GM12801 (cell line): Measurements from ENCODE around the gene KIF26A.

ENCODE experiments used
- TF ChIP-seq, protein P1 (sequence below): IDR thresholded peaks from one replicate; pipeline ENCODE4 v1.5.1; 2011; ENCODE audit warnings: control low read depth; ENCODE audit not compliant: insufficient read length; ENCODE audit errors: extremely low read depth

The KIF26A gene

DNA sequence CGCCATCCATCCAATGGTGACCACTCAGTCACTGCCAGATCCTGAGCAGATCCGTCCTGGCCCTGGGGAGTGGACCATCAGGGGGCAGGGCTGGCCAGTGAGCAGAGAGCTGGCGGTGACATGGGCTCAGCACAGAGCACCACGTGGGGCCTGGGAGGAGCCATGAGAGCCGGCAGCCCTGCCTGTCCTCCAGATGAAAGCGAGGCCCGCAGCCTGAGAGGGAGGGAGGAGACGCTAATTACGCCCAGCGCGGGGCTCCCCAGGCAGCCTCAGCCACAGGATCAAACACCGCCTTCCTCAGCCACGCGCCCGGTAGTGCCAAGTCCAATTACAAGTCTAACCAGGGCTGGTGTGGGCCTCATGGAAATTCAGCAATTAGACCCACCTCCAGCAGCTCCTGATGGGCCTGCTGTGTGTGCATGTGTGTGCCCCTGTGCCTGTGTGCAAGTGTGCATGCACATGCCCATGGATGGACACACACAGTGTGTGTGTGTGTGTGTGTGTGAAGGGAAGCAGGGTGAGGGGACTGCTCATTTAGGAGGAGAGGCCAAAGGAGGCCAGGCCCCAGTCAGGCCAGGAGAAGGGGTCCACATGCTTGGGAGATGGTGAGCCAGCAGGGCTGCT is 68.0 kb downstream of the KIF26A start:
- TF ChIP-seq, protein P1, sequence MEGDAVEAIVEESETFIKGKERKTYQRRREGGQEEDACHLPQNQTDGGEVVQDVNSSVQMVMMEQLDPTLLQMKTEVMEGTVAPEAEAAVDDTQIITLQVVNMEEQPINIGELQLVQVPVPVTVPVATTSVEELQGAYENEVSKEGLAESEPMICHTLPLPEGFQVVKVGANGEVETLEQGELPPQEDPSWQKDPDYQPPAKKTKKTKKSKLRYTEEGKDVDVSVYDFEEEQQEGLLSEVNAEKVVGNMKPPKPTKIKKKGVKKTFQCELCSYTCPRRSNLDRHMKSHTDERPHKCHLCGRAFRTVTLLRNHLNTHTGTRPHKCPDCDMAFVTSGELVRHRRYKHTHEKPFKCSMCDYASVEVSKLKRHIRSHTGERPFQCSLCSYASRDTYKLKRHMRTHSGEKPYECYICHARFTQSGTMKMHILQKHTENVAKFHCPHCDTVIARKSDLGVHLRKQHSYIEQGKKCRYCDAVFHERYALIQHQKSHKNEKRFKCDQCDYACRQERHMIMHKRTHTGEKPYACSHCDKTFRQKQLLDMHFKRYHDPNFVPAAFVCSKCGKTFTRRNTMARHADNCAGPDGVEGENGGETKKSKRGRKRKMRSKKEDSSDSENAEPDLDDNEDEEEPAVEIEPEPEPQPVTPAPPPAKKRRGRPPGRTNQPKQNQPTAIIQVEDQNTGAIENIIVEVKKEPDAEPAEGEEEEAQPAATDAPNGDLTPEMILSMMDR, result no peak

DNA sequence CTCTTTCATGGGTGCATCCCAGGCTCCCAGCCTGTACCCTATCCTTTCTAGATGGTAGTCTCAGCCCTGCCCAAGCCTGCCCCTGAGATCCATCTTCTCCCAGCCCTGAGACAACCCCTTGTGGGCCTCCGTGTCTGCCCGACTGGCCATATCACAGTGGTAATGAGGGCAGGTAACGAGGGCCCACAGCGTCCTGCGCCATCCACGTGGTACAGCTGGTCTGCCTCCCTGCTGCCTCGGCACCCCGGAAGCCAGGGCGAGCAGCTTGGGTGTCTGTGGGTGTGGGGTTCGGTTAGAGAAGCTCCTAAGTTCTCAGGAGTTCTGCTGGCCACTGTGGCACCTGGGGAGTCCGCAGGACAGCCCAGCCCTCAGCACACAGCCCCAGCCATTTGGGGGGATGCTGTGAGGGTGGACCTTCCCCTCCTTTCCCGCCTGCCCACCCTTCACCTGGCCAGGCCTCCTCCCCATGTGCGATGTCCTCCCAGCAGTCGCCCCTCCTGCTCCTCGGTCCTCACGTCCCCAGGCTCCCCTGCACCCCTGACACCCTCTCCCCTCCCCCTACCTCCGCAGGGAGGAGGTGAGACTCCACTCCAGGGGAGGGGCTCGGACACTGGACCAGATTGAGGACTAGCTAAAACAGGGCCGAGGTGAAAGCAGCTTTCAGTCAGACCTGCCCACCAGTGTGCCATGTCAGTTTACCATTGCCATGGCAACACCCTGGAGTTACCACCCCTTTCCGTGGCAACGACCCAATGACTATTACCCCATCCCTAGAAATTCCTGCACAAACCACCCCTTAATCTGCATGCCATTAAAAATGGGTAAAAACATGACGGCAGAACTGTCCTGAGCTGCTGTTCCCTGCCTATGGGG is 69.0 kb downstream of the KIF26A start:
- TF ChIP-seq, protein P1, result no peak

DNA sequence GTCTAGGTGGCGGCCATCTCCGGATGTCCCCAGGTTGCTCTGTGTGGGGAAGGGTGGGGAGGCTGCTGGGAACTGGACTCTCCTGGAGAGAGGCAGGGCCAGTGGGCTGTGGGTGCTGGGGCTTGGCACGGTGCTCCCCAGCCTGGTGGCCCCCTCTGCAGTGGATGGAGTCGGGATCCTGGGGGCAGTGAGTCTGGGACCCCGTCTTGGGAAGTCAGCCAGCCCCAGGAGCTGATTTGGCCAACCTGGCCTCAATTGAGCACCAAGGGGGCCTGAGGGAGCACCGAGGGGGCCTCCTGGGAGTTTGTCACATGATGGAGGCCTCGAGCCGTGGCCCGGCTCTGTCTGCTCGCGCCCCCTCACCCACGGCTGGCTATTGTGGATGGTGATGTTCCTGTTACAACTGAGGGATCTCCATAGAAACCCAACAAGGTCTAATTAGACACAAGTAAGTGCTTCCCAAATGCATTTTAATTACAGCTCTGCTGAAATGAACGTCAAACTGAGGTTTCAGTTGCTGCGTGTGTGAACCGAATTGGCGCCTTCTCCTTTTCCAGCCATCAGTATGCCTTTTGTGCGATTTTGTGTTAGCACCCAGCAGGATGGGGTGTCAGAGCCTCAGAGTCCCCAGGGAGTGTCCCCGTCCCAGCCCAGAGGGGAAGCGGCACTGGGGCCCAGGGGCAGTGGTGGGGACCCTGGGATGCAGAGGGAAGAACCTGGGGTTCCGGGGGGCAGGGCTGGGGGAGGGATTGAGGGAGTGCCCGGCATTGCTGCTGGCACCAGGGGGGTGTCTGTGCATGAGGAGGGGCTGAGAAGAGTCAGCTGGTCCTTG is 71.8 kb downstream of the KIF26A start:
- TF ChIP-seq, protein P1, result no peak

DNA sequence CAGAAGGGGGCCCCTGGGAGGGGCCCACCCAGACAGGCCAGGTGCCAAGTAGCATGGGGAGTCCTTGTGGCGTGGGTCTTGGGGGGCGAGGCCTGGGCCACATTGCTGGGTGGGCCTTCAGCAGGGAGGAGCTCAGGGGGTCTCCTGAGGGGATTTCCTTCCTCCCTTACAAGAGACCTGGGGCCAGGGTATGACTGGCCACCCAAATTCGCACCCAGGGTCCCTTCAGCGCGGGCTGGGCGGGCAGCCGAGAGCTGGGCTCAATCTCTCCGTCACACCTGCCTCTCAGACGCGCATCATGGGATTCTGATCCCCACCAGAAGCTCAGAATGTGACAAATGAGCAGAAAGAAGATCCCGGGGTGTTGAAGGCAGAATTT is 72.4 kb downstream of the KIF26A start:
- TF ChIP-seq, protein P1, result no peak

DNA sequence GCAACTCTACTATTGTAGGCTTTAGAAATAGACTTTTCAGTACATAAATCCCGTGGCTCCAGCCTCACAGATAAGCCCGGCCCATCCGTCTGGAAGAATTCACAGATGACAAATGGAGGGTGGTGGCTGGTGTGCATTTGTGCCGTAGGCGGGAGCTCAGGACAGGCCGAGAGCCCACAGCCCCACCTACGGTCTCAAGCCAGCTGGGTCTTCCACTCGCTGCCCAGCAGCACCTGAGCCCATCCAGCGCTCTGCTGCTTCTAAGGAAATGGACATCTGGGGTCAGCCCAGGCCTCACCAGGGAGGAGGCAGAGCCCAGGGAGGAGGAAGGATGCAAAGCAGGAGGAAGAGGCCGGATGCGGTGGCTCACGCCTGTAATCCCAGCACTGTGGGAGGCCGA is 72.8 kb downstream of the KIF26A start:
- TF ChIP-seq, protein P1, result no peak

DNA sequence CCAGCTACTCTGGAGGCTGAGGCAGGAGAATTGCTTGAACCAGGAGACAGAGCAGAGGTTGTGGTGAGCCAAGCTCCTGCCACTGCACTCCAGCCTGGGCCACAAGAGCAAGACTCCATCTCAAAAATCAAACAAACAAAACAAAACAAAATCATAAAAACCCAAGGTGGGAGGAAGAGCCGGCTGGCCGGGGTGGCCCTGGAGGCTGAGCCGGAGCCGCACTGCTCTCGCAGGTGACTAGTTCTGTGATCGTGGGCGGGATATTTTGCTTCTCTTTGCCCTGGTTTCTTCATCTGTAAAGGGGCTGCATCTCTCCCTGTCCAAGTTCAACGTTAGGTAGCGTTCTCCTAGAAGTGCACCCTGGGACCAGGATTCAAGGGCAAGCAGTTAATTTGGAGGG is 73.4 kb downstream of the KIF26A start:
- TF ChIP-seq, protein P1, result no peak

DNA sequence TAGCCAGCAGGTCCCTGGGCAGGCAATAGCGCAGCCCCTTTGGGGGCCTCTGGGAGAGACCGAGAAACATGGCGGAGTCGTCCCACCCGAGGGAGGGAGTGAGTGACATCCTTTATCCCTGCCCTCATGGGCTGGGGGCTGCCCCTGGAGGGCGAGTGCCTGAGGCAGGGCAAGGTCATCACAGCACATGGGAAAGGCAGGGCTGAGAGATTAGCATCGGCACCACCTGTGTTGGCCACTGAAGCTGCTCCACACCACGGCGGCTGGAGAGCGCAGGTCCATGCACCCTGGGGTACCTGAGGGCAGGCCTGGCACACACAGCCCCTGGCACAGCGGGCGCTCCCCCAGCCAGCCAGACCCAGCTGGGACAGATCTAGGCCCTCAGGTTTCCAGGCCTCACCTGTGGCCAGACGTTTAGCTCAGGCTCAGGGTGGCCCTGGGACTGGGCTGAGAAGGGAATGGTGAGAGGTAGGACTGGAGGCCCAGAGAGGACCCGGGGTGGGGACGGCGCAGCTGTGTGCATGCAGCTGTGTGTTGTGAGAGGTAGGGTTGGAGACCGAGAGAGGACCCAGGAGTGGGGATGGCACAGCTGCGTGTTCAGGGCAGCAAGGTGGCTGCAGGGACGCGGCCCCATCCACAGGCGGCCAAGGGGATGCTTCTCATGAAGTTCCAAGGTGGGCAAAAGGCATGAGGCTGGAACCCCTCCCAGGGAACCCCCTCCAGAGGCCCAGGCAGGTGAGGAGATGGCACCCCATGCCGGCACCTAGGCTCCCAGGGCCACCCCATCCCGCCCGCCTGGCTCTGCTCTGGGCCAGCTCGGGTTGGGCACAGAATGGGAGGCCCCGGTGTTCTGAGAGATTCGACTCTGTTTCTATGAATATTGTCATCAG is 74.1 kb downstream of the KIF26A start:
- TF ChIP-seq, protein P1, result no peak
